Neural crest cell (in vitro differentiated cells): ENCODE results near the gene IGSF9B. TPM values are rescaled to one million over a fixed set of nuclear protein-coding genes. Genes with fewer than 3 reads are reported as not detected.

Experiments
- total RNA-seq: library from RNA; stranded (reverse); gene quantifications from 2 replicates; pipeline ENCODE4 v1.2.1, GENCODE V29; 2021

Gene IGSF9B
- total RNA-seq, 1 donor from 2014 or later = 12.9 TPM

Other genes with a start within 250 kb of the IGSF9B start
- not detected in 2 replicates for gene SPATA19, start 111.5 kb downstream of the IGSF9B start, total RNA-seq
- gene JAM3, start 112.1 kb upstream of the IGSF9B start, total RNA-seq = 98.6 and 99.9 TPM in 2 replicates